ENCODE measurements around the gene SECISBP2.
"Not testable (repeated sequence)": the region's sequence is repeated elsewhere in the genome, so short reads cannot be mapped to it uniquely, and the experiment has no call there.

Gene SECISBP2

DNA sequence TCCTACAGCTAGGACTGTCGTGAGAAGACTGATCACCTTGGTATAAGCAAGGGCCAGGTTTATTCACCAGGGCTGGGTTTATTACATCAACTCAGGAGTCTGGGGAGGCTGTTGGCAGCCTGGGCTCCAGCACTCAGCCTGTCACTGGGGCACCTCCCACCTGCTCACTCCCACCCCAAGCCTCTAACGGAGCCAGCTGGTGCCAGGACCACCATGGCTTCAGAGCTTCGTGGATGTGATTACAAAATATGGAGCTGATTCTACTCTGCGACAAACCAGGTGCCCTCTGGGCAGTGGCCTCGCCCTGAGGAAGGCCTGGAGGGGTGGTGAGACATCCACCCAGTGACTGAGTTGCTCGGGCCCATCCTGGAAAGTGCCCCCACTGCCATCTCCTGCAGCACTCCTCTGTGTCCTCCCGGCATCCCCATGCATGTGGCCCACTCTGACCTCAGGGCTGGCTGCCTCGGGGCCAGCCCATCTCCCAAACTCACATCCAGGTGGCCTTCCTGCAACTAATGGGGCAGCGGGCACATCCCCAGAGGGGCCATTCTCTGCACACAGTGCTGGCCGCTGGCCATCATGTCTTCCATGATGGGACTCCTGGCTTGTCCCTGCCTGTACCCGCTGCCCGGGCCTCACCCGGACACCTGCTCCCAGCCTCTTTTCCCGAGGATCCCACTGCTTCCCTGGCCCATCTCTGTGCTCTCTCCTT, 49.6 kb downstream of the SECISBP2 start:
- DNase-seq = no peak

DNA sequence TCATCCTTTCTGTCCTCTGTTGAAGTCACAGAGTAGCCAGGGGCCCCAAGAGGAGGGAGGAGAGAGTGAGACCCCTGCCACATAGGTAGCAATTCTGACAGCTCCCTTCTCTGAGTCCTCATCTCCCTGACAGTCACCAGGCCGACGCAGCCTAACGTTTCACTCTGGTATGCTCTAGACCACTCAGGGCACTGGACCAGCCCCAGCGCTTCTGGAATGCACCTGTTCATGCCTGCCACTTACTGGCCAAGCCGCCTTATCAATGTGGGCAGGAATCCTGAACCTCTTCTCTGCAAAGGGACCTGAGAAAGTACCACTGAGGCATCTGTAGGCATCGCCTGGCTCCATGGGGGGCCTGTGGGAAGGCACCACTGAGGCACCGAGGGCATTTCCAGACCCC, 50.2 kb downstream of the SECISBP2 start:
- no peak for DNase-seq

DNA sequence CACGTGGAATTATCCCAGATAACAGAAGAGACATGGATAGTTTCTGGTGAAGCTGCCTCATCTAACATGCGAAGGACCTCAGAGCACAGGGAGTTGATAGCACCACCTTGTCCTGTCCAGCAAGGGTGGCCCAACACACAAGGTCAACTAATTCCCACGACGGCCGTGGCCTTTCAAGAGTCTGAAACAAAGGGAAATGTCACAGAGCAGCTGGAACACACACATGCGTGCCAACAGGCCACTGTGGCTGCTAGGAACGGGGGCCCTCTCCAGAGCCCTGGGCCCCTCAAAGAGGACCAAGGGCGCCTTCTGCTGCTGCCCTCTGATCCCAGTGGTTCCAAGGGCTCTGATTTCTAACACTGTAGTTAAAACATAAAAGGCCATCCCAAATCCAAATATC, 50.7 kb downstream of the SECISBP2 start:
- no peak for DNase-seq

DNA sequence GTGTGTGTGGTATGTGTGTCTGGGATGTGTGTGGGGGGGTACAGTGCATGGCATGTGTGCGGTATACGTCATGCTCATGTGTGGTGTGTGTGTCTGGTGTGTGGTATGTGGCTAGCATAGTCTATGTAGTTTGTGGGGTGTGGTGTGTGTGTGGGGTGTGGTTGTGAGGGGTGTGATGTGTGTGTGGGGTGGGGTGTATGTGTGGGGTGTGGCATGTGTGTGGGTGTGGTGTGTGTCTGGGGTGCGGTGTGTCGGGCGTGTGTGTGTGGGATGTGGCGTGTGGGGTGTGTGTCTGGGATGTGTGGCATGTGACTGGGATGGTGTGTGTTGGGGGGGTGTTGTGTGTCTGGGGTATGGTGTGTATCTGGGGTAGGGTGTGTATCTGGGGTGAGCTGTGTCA, 52.3 kb downstream of the SECISBP2 start:
- no peak for DNase-seq

DNA sequence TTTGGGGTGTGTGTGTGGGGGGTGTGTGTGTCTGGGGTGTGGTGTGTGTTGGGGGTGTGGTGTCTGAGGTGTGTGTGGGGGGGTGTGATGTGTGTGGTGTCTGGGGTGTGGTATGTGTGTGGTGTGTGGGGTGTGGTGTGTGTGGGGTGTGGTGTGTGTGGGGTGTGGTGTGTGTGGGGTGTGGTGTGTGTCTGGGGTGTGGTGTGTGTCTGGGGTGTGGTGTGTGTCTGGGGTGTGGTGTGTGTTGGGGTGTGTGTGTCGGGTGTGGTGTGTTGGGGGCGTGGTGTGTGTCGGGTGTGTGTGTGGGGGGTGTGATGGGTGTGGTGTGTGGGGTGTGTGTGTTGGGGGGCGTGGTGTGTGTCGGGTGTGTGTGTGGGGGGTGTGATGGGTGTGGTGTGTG, 53.5 kb downstream of the SECISBP2 start:
- not testable (repeated sequence) for DNase-seq

DNA sequence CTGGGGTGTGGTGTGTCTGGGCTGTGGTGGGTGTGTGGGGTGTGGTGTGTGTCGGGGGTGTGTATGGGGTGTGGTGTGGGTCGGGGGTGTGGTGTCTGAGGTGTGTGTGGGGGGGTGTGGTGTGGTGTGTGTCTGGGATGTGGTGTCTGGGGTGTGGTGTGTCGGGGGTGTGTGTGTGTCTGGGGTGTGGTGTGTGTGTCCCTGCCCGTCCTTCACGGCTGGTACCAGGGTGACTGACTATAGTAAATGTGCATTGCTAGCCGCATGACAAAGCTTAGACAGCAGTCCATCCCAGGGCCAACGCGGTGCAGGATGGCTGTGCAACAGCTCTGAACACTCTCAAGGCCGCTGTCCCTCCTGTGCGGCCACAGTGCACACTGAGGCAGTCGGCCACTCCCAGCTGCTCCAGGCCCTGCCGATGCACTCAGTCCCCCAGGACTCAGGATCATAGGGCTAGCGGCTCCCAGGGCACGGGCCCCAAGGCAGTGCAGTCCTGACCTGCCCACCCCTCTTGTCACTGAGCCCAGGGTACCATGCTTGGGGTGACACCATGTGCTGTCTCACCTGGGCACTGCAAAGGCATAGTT, 54.0 kb downstream of the SECISBP2 start:
- DNase-seq = no peak

DNA sequence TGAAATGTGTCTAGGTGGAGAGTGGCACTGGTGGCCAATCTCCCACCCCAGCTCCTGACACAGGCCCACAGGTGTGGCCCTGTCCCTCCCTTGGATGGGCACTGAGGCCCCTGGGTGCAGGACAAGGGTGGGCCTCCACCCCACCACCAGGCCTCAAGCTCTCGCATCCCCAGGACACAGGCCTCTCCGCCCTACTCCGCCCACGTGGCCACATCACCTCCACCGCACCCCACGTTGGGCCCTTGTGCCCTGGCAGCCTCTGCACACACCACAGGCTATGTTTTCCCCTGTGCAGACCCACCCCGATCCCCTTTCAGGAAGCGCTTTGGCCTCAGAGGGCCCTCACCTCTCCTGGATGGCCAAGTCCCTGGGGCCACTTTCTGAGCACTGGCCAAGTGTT, 54.7 kb downstream of the SECISBP2 start:
- no peak for DNase-seq

DNA sequence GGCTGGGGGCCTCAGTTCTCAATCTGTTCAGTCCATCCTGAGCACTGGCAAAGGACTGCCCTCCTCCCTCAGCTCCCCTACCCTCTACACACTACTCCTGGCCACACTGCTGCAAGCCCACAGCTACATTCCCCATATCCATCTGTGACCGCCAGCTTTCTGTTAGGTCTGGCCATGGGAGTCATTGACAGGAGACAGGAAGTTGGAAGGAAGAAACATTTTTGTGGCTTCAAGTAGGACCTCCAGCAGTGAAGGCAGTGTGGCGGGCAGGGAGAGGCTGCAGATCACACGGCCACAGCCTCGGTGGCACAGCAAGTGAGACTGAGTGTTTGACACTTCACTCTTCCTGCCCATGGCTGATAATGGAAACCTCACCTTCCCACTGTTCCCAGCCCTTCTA, 55.9 kb downstream of the SECISBP2 start:
- no peak for DNase-seq

DNA sequence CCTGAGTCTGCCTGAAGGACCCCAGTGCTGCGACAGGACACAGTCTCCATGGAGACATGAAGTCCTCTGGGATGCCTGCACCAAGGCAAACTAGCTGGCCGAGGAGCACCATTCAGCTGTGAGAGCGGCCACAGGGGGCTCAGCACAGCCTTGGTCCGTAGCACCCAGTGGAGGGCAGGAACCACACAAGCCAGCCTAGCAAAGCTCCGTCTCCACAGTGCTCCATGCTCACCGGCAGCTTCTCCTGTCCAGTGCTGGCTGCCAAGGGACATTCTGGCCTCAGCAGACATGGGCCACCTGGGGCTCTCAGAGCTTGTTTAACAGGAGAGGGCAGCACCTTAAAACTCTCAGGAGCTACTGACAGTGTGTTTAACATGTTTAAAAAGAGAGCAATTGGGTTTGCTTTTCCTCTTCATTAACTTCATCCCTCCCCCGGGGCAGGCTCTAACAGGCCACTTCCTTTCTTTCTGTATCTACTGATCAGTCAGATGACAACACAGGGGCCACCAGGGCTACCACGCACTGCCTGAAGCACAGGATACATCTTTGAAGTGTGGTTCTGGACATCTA, 57.0 kb downstream of the SECISBP2 start:
- peak; percentile 51 for DNase-seq

DNA sequence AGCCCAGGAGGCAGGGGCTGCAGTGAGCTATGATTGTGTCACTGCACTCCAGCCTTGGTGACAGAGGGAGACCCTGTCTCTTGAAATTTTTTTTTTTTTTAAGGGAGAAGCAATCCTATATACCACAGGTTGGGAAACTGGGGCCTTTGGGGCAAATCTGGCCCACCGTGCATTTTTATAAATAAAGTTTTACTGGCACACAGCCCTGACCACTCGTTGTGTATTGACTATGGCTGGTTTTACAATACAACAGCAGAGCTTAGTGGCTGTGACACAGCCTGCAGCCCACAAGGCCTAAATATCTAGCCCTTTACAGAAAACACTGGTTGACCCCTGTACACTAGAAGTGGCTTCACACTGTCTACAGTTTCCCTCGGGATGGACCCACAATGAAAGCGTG, 58.0 kb downstream of the SECISBP2 start:
- DNase-seq = no peak

DNA sequence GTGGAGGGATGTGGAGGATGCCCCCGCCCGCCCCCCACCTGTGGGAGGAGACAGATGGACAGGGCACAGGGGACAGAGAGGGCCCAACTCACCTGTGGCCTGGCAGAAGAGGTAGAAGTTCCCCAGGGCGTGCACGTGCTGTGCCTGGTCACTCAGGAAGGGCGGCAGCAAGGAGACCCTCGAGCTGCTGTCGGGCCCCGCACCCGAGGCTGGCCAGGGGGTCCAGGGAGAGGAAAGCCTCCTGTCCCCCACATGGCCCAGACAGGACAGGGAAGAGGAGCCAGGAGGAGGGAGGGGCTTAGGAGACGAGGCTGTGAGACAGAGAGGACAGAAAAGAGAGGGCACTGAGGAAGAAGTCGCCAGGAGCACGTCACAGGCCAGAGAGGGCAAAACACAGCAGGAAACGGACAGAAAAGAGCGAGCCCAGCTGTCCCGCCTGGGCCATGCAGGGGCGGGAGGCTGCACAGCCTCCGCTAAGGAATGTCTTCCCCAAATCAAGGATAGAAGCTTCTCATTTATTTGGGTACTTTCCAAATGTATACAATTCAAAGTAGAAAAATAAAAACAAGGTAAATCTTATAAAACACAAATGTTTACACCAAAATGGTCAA, 58.5 kb downstream of the SECISBP2 start:
- no peak for DNase-seq

DNA sequence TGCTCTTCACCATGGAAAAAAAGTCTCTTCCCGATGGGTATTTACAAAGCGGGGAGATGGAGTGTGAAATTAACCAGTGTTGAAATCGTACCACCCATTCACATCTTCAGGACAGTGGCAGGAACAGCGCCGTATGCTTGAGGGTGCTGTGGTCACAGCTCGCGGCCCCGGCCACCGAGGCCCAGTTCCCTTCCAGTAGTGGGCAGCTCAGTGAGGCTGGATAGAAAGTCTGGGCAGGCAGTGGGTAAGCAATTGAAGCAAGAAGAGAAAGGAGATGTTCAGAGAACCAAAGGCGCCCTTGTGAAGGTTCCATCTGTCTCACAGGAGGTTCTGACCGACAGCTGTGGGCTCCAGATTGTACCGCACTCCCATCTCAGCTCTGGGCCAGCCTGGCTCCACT, 59.1 kb downstream of the SECISBP2 start:
- DNase-seq = no peak

DNA sequence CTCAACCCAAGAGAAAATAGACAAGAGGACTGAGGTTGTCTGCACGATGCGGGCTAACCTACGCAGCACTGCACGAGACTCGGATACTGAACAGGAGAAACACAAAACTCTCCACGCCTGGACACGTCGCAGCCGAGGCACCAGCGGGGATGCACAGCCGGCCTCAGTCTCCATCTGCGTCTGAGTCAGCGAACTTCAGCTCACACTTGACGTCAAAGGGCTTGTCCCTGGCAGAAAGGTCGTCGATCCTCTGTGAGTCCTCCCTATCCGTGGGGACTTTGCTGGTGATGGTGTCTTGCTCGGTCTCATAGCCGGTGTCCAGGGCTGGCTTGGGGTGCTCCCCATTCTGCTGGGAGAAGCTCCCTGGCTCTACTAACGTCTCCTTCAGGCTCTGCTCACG, 60.2 kb downstream of the SECISBP2 start:
- no peak for DNase-seq

DNA sequence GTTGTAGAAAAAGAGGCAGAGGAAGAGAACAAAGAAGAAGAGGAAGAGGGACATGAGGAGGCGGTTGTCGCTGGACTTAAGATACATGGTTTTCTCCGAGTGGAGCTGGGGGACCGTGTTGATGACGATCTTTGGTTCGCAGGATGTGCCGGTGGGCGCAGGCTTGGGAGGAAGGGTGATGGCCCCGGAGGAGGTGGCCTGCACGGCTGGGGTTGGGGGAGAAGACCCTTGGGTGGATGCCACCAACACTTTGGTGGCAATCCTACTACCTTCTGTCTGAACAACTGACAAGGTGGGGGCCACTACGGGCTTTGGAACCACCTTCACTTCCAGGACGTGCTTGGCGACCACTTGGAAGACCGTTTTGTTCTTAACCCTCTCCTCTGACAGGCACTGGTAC, 60.7 kb downstream of the SECISBP2 start:
- DNase-seq = no peak

DNA sequence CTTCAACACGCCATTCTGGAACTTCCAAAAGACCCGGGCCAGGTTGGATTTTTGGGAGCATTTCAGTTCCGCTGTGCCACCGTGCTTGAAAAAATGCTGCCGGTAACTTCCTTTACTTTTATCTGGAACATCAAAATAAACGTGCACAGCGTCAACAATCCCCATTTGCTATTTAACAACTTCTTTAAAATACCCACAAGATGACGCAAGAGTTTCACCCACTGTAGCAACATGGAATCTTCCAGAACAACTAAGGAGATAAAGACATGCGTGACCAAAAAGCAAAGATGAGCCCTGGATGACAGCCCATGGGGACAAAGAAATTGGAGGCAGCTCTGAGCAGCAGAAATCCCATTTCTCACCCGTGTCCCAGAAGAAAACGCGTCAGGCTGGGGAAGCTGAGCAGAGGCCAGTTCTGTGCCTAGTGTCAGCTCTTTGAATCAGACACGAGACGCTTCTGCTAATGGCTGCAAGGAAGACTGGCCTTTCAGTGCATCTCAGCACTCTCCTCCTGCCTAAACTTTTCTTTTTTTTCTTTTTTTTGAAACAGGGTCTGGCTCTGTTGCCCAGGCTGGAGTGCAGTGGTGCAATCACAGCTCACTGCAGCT, 61.3 kb downstream of the SECISBP2 start:
- peak; percentile 71 for DNase-seq

DNA sequence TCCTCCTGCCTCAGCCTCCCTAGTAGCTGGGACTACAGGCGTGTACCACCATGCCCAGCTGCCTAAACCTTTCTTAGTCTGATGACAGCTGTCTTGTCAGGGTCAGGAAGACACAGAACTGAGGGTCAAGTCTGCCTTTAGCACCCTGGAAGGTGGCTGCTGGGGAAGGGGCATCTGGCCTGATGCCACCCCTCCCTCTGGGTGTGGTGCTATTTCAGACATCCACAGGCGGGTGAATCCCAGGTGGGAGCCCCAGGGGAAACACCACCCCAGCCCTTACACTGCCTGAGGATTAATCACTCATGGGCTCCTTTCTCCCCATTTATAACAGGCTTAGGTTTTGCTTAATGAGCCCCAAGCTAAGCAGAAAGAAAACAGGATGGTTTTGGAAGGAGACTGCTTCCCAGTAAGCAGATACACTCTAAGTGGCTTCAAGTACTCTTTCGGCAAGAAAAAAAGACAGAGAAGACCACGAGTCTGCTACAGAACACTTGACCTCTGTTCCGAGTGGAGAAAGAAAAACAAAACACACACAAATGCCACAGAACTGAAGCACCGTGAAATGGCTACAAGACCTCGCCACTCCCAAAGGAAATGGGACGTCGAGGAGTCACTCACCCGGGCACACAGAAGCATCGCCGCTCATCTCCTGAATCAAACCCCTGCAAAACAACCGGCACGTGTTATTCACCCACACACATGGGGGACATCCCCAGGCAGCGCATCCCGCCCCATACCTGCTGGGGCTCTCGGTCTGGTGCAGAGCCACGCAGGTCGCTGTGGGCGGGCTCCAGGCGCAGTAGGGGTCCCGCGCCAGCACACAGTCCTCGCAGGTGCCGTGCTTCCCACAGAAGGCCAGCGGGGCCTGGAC, 62.4 kb downstream of the SECISBP2 start:
- DNase-seq = no peak

DNA sequence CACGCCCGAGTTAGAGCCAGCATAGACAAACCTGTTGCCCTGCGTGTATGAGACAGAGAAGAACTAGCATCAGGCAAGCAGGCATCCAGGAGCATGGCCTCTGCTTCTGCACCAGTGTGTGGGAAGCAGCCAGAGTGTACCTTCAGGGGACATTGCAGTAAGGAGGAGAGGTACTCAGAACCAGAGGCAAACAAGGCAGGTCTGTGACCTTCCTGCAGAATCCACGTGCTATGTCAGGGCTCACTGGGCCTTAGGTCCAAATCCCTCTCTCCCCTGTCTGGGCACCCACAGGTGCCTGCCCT, 63.0 kb downstream of the SECISBP2 start:
- no peak for DNase-seq

DNA sequence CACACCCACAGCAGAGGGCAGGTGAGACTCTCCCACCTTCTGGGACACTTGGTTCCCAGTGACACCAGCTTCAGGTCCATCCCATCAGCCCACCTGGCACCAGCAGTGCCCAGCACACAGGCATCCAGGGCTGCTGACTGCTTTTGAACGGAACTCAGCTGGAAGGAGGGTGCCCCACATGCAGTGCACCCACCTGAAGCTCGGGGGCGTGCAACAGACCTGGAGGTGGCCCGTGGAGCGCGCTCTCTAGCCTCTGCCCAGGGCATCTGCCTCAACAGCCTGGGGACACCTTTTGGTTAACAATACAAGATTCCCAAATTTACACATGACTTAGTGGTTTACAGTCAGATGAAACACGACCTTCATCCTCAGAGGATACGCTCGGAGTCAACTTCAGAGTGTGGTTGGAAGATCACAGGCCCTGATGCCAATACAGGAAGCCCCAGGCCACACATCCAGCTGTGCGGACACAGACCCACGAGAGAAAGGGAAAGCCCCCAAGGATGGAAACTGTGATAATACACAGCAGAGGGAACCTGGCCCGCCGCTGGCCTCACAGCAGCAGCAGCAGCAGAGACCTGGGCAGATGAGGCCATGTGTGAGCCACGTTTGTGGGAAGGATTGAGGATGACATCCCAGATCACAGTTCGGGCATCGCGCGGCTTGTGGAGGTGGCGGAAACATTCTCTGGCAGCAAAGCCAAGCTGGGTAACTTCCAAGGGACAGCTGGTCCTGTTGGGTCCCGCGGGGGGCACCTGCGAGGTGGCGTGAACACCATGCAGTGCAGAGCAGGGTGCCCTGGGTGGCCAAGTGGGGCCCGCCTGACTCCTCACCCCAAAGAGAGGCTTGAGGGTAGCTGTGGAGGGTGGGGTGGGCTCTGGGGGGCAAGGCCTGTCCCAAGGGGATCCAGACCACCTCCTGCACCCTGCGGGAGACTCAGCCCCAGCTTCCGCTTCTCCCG, 64.0 kb downstream of the SECISBP2 start:
- DNase-seq = no peak

DNA sequence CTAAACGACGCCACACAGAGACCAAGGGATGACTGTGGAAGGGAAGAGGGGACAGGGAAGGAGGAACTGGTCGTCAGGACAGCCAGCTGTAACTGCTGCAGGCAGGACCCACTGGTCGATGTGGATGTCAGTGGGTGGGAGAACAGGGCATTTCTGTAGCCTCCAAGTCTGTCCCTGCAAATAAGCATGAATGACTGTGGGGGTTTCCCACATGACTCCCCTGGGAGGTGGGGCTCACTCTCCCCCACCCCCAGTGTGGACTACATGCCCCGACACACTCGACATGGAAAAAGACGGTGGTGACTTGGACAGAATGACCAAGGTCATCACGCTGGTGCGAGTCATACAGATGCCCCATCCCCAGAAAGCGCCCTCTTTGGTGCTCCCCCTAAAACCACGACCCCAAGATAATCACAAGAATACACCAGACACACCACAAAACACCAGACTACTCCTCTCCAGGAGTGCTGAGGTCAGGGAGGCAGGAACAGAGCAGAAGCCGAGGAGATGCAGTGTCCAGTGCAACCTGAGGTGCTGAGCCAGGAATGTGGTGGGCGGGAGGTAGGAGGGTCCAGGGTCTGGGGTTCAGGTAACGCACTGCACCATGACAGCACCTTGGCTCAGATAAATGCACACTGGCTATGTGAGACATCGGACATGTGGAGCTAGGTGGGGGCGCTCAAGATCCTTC, 64.9 kb downstream of the SECISBP2 start:
- DNase-seq = no peak

DNA sequence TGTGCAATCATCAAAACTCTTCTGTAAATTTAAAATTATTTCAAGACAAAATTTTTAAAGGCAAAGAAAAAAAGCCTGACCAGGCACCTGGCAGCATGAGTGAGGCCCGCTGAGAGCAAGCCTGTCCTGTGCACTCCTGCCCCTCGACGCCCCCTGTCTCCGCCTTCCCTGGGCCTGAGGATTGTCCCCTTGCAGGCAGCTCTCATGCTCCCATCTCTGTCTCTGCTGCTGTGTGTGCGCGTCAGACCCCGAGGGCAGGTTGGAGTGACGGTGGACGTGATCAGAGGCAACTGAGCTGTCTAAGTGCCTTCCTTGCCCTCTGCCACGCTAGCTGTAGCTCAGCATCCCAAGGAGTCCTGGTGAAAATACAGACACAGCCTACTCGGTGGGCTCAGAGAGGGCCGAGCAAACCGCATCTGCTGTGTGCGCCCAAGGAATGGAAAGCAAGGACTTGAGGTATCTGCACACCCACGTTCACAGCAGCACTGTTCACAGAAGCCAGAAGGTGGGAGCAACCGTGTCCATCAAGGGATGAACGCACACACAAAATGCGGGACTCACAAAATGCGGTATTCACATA, 65.5 kb downstream of the SECISBP2 start:
- DNase-seq = no peak

DNA sequence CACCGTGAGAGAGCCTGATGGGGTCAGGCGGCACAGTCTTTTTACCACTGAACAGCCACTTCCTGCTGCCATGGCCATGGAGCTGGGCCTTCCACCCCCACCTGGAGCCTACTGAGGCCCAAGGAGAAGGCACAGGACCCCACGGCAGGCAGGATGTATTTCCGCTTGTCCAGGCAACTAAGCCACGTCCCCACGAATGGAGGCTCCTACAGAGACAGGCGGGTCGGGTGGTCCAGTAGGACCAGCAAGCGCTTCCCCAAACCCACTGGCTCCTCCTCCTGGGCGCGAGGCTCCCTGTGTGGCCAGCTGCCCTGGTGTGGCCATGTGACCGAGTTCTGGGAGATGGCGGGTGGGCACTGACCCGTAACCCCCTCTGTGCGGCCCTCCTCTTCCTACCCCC, 66.5 kb downstream of the SECISBP2 start:
- DNase-seq = no peak

Measured in inflammatory macrophage treated with lipopolysaccharide for 4 hours (primary cell).